Type B pancreatic cell (in vitro differentiated cells): ENCODE measurements around the gene ZFP62. TPM values are rescaled to one million over a fixed set of nuclear protein-coding genes. Genes with fewer than 3 reads are reported as not detected.

ENCODE experiments used
- DNase-seq: peaks from one replicate; pipeline ENCODE4 v3.0.0; 2021; ENCODE audit warnings: mixed read lengths; ENCODE audit not compliant: unreplicated experiment; ENCODE audit errors: extremely low spot score
- H3K27ac Mint-ChIP-seq: 2 replicates; pipeline ENCODE4 v1.8.0; 2021; ENCODE audit warnings: mild to moderate bottlenecking, mixed read lengths
- H3K27me3 Mint-ChIP-seq: 2 replicates; pipeline ENCODE4 v1.8.0; 2021; ENCODE audit warnings: mixed read lengths
- H3K36me3 Mint-ChIP-seq: 2 replicates; pipeline ENCODE4 v1.8.0; 2021; ENCODE audit warnings: mixed read lengths
- H3K4me1 Mint-ChIP-seq: one replicate; pipeline ENCODE4 v1.8.0; 2021; ENCODE audit warnings: mixed read lengths; ENCODE audit not compliant: unreplicated experiment
- H3K4me3 Mint-ChIP-seq: 2 replicates; pipeline ENCODE4 v1.8.0; 2021; ENCODE audit warnings: mild to moderate bottlenecking, mixed read lengths
- H3K9me3 Mint-ChIP-seq: 2 replicates; pipeline ENCODE4 v1.8.0; 2021; ENCODE audit warnings: mixed read lengths
- total RNA-seq: library from RNA; stranded (reverse); gene quantifications from 2 replicates; pipeline ENCODE4 v1.2.1, GENCODE V29; 2021; ENCODE audit warnings: low replicate concordance
- TF ChIP-seq, protein P1 (sequence below): fragments of 200-600 bp; sonication (generic); conservative IDR thresholded peaks from 2 replicates; pipeline ENCODE4 v1.5.0; 2021; ENCODE audit warnings: antibody characterized with exemption, mild to moderate bottlenecking

Gene ZFP62
- total RNA-seq, 1 donor from 2014 or later, result 49.8 TPM

GRCh38 chr5:180844858-180845257, 16.2 kb downstream of the ZFP62 start:
- peaks cover 46% of the 10 kb centered on the region for H3K36me3 Mint-ChIP-seq
- H3K9me3 Mint-ChIP-seq, result peaks cover 31% of the 10 kb centered on the region
- H3K4me1 Mint-ChIP-seq, result no peaks in the 10 kb centered on the region
- no peak for DNase-seq
- no peak overlapping the region for H3K4me3 Mint-ChIP-seq
- H3K27ac Mint-ChIP-seq, result no peak overlapping the region
- TF ChIP-seq, protein P1, sequence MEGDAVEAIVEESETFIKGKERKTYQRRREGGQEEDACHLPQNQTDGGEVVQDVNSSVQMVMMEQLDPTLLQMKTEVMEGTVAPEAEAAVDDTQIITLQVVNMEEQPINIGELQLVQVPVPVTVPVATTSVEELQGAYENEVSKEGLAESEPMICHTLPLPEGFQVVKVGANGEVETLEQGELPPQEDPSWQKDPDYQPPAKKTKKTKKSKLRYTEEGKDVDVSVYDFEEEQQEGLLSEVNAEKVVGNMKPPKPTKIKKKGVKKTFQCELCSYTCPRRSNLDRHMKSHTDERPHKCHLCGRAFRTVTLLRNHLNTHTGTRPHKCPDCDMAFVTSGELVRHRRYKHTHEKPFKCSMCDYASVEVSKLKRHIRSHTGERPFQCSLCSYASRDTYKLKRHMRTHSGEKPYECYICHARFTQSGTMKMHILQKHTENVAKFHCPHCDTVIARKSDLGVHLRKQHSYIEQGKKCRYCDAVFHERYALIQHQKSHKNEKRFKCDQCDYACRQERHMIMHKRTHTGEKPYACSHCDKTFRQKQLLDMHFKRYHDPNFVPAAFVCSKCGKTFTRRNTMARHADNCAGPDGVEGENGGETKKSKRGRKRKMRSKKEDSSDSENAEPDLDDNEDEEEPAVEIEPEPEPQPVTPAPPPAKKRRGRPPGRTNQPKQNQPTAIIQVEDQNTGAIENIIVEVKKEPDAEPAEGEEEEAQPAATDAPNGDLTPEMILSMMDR, result no peak
- H3K27me3 Mint-ChIP-seq, result no peaks in the 10 kb centered on the region

DNA sequence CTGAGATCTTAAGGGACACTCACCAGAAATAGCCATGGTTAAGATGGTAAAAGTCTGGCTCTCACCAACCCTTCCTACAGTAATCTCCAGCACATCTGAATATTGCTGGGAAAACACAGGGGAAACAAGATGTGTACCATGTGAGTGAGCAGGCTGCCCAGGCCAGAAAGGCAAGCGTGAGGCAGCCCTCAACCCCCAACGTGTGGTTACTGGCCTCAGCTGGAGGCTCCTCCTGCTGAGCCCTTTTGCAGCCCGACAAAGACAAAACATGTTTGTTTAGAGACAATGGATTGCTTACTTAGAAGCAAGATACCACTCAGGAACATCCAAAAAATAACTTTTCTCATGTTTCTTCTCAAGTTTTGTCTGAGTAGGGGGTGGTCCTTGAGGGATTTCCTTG, 16.6 kb downstream of the ZFP62 start:
- peaks cover 41% of the 10 kb centered on the region for H3K36me3 Mint-ChIP-seq
- H3K27me3 Mint-ChIP-seq, result no peaks in the 10 kb centered on the region
- no peak for DNase-seq
- no peak overlapping the region for H3K4me3 Mint-ChIP-seq
- H3K9me3 Mint-ChIP-seq, result peaks cover 26% of the 10 kb centered on the region
- H3K27ac Mint-ChIP-seq, result no peak overlapping the region
- TF ChIP-seq, protein P1, result no peak
- no peaks in the 10 kb centered on the region for H3K4me1 Mint-ChIP-seq

GRCh38 chr5:180839935-180840334, 21.1 kb downstream of the ZFP62 start:
- no peaks in the 10 kb centered on the region for H3K9me3 Mint-ChIP-seq
- TF ChIP-seq, protein P1, result no peak
- H3K36me3 Mint-ChIP-seq, result no peaks in the 10 kb centered on the region
- no peak overlapping the region for H3K4me3 Mint-ChIP-seq
- H3K27ac Mint-ChIP-seq, result no peak overlapping the region
- DNase-seq, result no peak
- H3K27me3 Mint-ChIP-seq, result no peaks in the 10 kb centered on the region
- H3K4me1 Mint-ChIP-seq, result no peaks in the 10 kb centered on the region

DNA sequence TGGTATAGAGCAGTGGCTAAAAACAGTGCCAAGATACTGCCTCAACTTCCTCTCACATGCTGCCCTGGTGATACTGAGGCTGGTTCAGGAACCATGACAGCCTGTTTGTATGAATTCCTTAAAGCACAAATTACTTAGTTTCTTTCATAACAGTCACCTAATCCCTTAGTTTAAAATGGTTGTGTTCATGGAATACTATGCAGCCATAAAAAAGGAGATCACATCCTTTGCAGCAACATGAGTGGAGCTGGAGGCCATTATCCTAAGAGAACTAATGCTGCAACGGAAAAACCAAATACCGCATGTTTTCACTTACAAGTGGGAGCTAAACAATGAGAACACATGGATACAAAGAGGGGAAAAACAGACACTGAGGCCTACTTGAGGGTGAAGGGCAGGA, 21.8 kb downstream of the ZFP62 start:
- no peak for DNase-seq

DNA sequence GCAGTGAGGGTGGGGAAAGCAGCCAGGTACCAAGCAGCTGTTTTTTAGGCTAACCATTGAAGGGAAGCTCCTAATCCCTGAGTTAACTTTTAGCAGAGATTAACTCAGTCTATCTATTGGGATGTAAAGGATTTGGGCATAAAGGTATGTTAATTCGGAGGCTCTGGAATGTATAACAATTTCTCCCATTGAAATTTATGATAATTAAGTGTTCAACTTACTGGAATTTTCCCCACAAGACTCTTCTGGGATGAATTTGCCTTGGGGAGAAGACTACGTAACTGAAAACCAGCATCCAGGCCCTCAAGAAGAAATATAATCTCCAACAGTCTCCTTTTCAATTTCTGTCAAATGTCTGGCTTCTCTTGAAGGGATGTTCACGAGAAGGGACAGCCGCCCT, 23.6 kb downstream of the ZFP62 start:
- Mint-ChIP-seq H3K4me3 (no peak overlapping the region), H3K9me3 (no peaks in the 10 kb centered on the region), H3K4me1 (no peaks in the 10 kb centered on the region), H3K27me3 (no peaks in the 10 kb centered on the region), H3K36me3 (peaks cover 5% of the 10 kb centered on the region), H3K27ac (no peak overlapping the region)
- DNase-seq, result no peak
- TF ChIP-seq, protein P1, result no peak

More for the DNA sequence above, 21.8 kb downstream of the ZFP62 start:
- Mint-ChIP-seq H3K27me3 (no peaks in the 10 kb centered on the region), H3K4me1 (no peaks in the 10 kb centered on the region), H3K9me3 (no peaks in the 10 kb centered on the region), H3K27ac (no peak overlapping the region), H3K36me3 (peaks cover 5% of the 10 kb centered on the region), H3K4me3 (no peak overlapping the region)
- TF ChIP-seq, protein P1, result no peak

- Mint-ChIP-seq H3K36me3 (peaks cover 26% of the 10 kb centered on the region), H3K4me1 (peaks cover 12% of the 10 kb centered on the region), H3K4me3 (peak overlapping the region; percentile 97), H3K27me3 (peaks cover 3% of the 10 kb centered on the region), H3K9me3 (peaks cover 5% of the 10 kb centered on the region), H3K27ac (peak overlapping the region; percentile 97)
- no peak for DNase-seq
- TF ChIP-seq, protein P1, result no peak
These were observed 28.4 kb downstream of the ZFP62 start for GRCh38 chr5:180832638-180833068.
